ENCODE data around the gene SORCS3. TPM values are rescaled to one million over a fixed set of nuclear protein-coding genes. Genes with fewer than 3 reads are reported as not detected.

The SORCS3 gene
- total and polyA plus RNA-seq, 2 donors (not counting 1 experiment from before 2014, with no cell fraction given), result not detected

GRCh38 chr10:105037022-105037421 is 395.9 kb downstream of the SORCS3 start:
- intact Hi-C loops (cut with micrococcal nuclease), result no loop called here
- no peak overlapping the region for H3K27ac Mint-ChIP-seq
- TF ChIP-seq EZH2 (IDR thresholded peaks at IDR 0.05; ENCODE audit: borderline replicate concordance, insufficient read depth, low read depth, low read length, poor library complexity, severe bottlenecking) (no peak), CTCF (IDR thresholded peaks at IDR 0.05) (no peak)
- Histone ChIP-seq H3K9me3 (ENCODE audit: control extremely low read depth in 1 of 3, control insufficient read depth in 2 of 3, insufficient read depth in 1 of 3, low read length in 2 of 3) (no peaks in the 10 kb centered on the region), H4K20me1 (ENCODE audit: control insufficient read depth, insufficient read depth, low read length, poor library complexity, severe bottlenecking) (no peaks in the 10 kb centered on the region), H3K79me2 (ENCODE audit: control insufficient read depth, insufficient read depth, low read length) (no peaks in the 10 kb centered on the region), H2AFZ (ENCODE audit: insufficient read depth, low read depth, low read length, poor library complexity, severe bottlenecking) (no peak overlapping the region), H3K4me3 (ENCODE audit: control extremely low read depth in 1 of 5, extremely low read depth in 1 of 5, insufficient read depth in 1 of 5, low read depth in 2 of 5, low read length in 4 of 5) (no peak overlapping the region), H3K4me2 (replicated peaks; ENCODE audit: low read depth, low read length, poor library complexity, severe bottlenecking) (no peak overlapping the region), H3K27me3 (replicated peaks in 1 of 4; ENCODE audit: control extremely low read depth in 1 of 4, control insufficient read depth in 3 of 4, insufficient read depth in 4 of 4, low read length in 3 of 4) (no peaks in the 10 kb centered on the region), H3K27ac (ENCODE audit: low read length in 2 of 2) (no peak overlapping the region), H3K36me3 (replicated peaks in 1 of 2; ENCODE audit: control extremely low read depth in 1 of 2, control insufficient read depth in 1 of 2, extremely low read depth in 1 of 2, insufficient read depth in 2 of 2, low read length in 1 of 2) (no peaks in the 10 kb centered on the region), H3K4me1 (ENCODE audit: control insufficient read depth in 2 of 2, insufficient read depth in 2 of 2, low read length in 2 of 2) (no peaks in the 10 kb centered on the region), H3K9ac (ENCODE audit: low read length) (no peak overlapping the region)
- no peaks in the 10 kb centered on the region for H3K4me1 Mint-ChIP-seq
- H3K27me3 Mint-ChIP-seq, result no peaks in the 10 kb centered on the region
- no peak for ATAC-seq (ENCODE audit: low read depth)
- H3K9me3 Mint-ChIP-seq (ENCODE audit: insufficient read depth), result no peaks in the 10 kb centered on the region
- ChIA-PET CTCF (no interaction called here), POLR2A (no interaction called here)
- DNase-seq, result no peak
- H3K4me3 Mint-ChIP-seq, result no peak overlapping the region

GRCh38 chr10:105041956-105042355 is 400.9 kb downstream of the SORCS3 start:
- Histone ChIP-seq H3K27ac (ENCODE audit: low read length in 2 of 2) (no peak overlapping the region), H3K4me2 (replicated peaks; ENCODE audit: low read depth, low read length, poor library complexity, severe bottlenecking) (no peak overlapping the region), H3K4me1 (ENCODE audit: control insufficient read depth in 2 of 2, insufficient read depth in 2 of 2, low read length in 2 of 2) (no peaks in the 10 kb centered on the region), H3K9ac (ENCODE audit: low read length) (no peak overlapping the region), H3K36me3 (replicated peaks in 1 of 2; ENCODE audit: control extremely low read depth in 1 of 2, control insufficient read depth in 1 of 2, extremely low read depth in 1 of 2, insufficient read depth in 2 of 2, low read length in 1 of 2) (no peaks in the 10 kb centered on the region), H3K79me2 (ENCODE audit: control insufficient read depth, insufficient read depth, low read length) (no peaks in the 10 kb centered on the region), H2AFZ (ENCODE audit: insufficient read depth, low read depth, low read length, poor library complexity, severe bottlenecking) (no peak overlapping the region), H3K4me3 (ENCODE audit: control extremely low read depth in 1 of 5, extremely low read depth in 1 of 5, insufficient read depth in 1 of 5, low read depth in 2 of 5, low read length in 4 of 5) (no peak overlapping the region), H3K27me3 (replicated peaks in 1 of 4; ENCODE audit: control extremely low read depth in 1 of 4, control insufficient read depth in 3 of 4, insufficient read depth in 4 of 4, low read length in 3 of 4) (no peaks in the 10 kb centered on the region), H3K9me3 (ENCODE audit: control extremely low read depth in 1 of 3, control insufficient read depth in 2 of 3, insufficient read depth in 1 of 3, low read length in 2 of 3) (no peaks in the 10 kb centered on the region), H4K20me1 (ENCODE audit: control insufficient read depth, insufficient read depth, low read length, poor library complexity, severe bottlenecking) (no peaks in the 10 kb centered on the region)
- intact Hi-C loops (cut with micrococcal nuclease), result no loop called here
- Mint-ChIP-seq H3K9me3 (ENCODE audit: insufficient read depth) (no peaks in the 10 kb centered on the region), H3K4me3 (no peak overlapping the region), H3K27ac (no peak overlapping the region), H3K4me1 (no peaks in the 10 kb centered on the region), H3K27me3 (no peaks in the 10 kb centered on the region)
- ATAC-seq (ENCODE audit: low read depth), result no peak
- no peak for DNase-seq
- ChIA-PET POLR2A (no interaction called here), CTCF (no interaction called here)
- TF ChIP-seq EZH2 (IDR thresholded peaks at IDR 0.05; ENCODE audit: borderline replicate concordance, insufficient read depth, low read depth, low read length, poor library complexity, severe bottlenecking) (no peak), CTCF (IDR thresholded peaks at IDR 0.05) (no peak)
- no CpG with 5 or more reads among the region's 1 CpG for WGBS (ENCODE audit: insufficient coverage)

Data from B cell (primary cell).